PC-9 (cell line): ENCODE data around the gene ARHGAP26. TPM values are rescaled to one million over a fixed set of nuclear protein-coding genes. Genes with fewer than 3 reads are reported as not detected.
A peak's percentile ranks its signal among the peaks of the same experiment; 100 is the strongest.

Experiments used
- BruUV-seq: library from RNA; stranded (reverse); fragments of 400-500 nt; replicated peaks from 2 replicates; lab custom pipeline; 2021; lab: Mats Ljungman, UMichigan
- CTCF ChIA-PET: fragments of 300-600 bp; sonication (Branson Sonifier 250); formaldehyde crosslinking; loops from one replicate; lab custom pipeline; 2022; ENCODE audit warnings: antibody characterized with exemption; lab: Charles Lee
- POLR2A ChIA-PET: fragments of 300-600 bp; sonication (Branson Sonifier 250); formaldehyde crosslinking; loops from one replicate; lab custom pipeline; 2022; ENCODE audit warnings: antibody characterized with exemption; ENCODE audit not compliant: unreplicated experiment; lab: Charles Lee
- DNase-seq, 2 experiments: peaks; one replicate each; pipeline versions ENCODE4 v3.0.0 to v3.0.0-alpha.2; 2015 to 2022; ENCODE audit warnings: mixed read lengths in 1 of 2
- H2AFZ ChIP-seq: fragments of 200-600 bp; sonication (generic); 2 replicates; pipeline ENCODE4 v1.8.1; 2017; ENCODE audit warnings: antibody characterized with exemption
- H3F3A ChIP-seq: fragments of 200-600 bp; sonication (generic); 2 replicates; pipeline ENCODE4 v1.8.1; 2017; ENCODE audit warnings: antibody characterized with exemption, mild to moderate bottlenecking, low read depth; ENCODE audit not compliant: insufficient read depth
- H3K27ac ChIP-seq: fragments of 200-600 bp; sonication (generic); 2 replicates; pipeline ENCODE4 v1.6.1; 2016; ENCODE audit warnings: mixed run types
- H3K27me3 ChIP-seq: fragments of 200-600 bp; sonication (generic); 2 replicates; pipeline ENCODE4 v1.6.1; 2016; ENCODE audit warnings: low read depth, mixed run types; ENCODE audit not compliant: insufficient read depth
- H3K36me3 ChIP-seq: fragments of 200-600 bp; sonication (generic); 2 replicates; pipeline ENCODE4 v1.6.1; 2016; ENCODE audit warnings: low read depth, mixed run types
- H3K4me1 ChIP-seq: fragments of 200-600 bp; sonication (generic); replicated peaks from 2 replicates; pipeline ENCODE4 v1.6.1; 2016; ENCODE audit warnings: mixed run types; ENCODE audit not compliant: insufficient read depth
- H3K4me2 ChIP-seq: fragments of 200-600 bp; sonication (generic); 2 replicates; pipeline ENCODE4 v1.6.1; 2017; ENCODE audit warnings: mixed run types
- H3K4me3 ChIP-seq: fragments of 200-600 bp; sonication (generic); 2 replicates; pipeline ENCODE4 v1.6.1; 2016; ENCODE audit warnings: mixed run types
- H3K79me2 ChIP-seq: fragments of 200-600 bp; sonication (generic); 2 replicates; pipeline ENCODE4 v1.6.1; 2017; ENCODE audit warnings: low read depth, mixed run types
- H3K9me2 ChIP-seq: fragments of 200-600 bp; sonication (generic); 2 replicates; pipeline ENCODE4 v1.8.1; 2017; ENCODE audit warnings: mild to moderate bottlenecking; ENCODE audit not compliant: insufficient read depth
- H3K9me3 ChIP-seq: fragments of 200-600 bp; sonication (generic); 2 replicates; pipeline ENCODE4 v1.8.1; 2016; ENCODE audit warnings: low read depth; ENCODE audit not compliant: insufficient read depth
- H4K20me1 ChIP-seq: fragments of 200-600 bp; sonication (generic); 2 replicates; pipeline ENCODE4 v1.8.1; 2017; ENCODE audit not compliant: insufficient read depth
- EZH2 ChIP-seq: fragments of 200-600 bp; sonication (generic); IDR thresholded peaks from 2 replicates; pipeline ENCODE4 v1.8.0; 2017; ENCODE audit warnings: antibody characterized with exemption, low read depth
- intact Hi-C: fragments of 100-400 bp; cut with micrococcal nuclease; formaldehyde crosslinking; loops from one replicate; pipeline ENCODE4 v1.10.0; 2022; ENCODE audit not compliant: unreplicated experiment
- total RNA-seq: library from RNA; stranded (reverse); gene quantifications from 2 replicates; pipeline ENCODE4 v1.2.3, GENCODE V29; 2021
- TF ChIP-seq, protein P1 (sequence below): fragments of 200-600 bp; sonication (generic); conservative IDR thresholded peaks from 2 replicates; pipeline ENCODE4 v1.6.1; 2017; ENCODE audit warnings: mixed run types, antibody characterized with exemption, mild to moderate bottlenecking, moderate library complexity

ARHGAP26 gene
- total RNA-seq, 1 experiment from 2014 or later = 29.7 TPM

DNA sequence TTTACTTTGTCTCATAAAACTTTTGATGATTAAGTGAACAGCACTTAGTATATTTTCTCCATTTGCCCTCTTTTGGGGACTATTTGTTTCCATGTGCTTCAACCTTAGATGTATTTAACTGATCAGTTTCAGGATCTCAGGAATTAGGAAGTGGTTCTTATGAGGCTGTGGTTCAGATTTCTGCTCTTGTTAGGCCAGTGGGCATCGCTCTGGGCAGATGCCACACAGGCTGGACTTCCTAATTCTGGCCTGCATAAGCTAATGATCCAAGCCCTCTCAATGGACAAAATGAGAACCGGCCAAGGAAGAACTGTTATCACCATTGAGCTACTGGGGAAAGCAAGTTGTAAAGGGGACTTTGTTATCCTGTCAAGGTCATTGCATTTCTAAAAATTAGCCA lies 6.9 kb downstream of the ARHGAP26 start:
- Histone ChIP-seq H3F3A (no peaks in the 10 kb centered on the region; the same call in none of the 2 replicates), H3K4me1 (peaks cover 21% of the 10 kb centered on the region), H3K79me2 (peaks cover 87% of the 10 kb centered on the region), H3K27ac (no peak overlapping the region), H3K36me3 (no peaks in the 10 kb centered on the region), H3K27me3 (no peaks in the 10 kb centered on the region), H4K20me1 (peaks cover 2% of the 10 kb centered on the region; the same call in 1 of the 2 replicates), H2AFZ (no peak overlapping the region), H3K9me2 (no peaks in the 10 kb centered on the region), H3K9me3 (no peaks in the 10 kb centered on the region), H3K4me3 (no peak overlapping the region), H3K4me2 (no peak overlapping the region)
- intact Hi-C loops = no loop called here
- BruUV-seq = no TSS peak
- POLR2A ChIA-PET = no interaction called here
- no peak for DNase-seq
- TF ChIP-seq EZH2 = no peak
- TF ChIP-seq, protein P1, sequence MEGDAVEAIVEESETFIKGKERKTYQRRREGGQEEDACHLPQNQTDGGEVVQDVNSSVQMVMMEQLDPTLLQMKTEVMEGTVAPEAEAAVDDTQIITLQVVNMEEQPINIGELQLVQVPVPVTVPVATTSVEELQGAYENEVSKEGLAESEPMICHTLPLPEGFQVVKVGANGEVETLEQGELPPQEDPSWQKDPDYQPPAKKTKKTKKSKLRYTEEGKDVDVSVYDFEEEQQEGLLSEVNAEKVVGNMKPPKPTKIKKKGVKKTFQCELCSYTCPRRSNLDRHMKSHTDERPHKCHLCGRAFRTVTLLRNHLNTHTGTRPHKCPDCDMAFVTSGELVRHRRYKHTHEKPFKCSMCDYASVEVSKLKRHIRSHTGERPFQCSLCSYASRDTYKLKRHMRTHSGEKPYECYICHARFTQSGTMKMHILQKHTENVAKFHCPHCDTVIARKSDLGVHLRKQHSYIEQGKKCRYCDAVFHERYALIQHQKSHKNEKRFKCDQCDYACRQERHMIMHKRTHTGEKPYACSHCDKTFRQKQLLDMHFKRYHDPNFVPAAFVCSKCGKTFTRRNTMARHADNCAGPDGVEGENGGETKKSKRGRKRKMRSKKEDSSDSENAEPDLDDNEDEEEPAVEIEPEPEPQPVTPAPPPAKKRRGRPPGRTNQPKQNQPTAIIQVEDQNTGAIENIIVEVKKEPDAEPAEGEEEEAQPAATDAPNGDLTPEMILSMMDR = no peak
- CTCF ChIA-PET = interaction anchor here (0.6 kb wide), 1 partner anchor 59 kb away, joined by 5 read pairs; no protein-coding TSS in a partner anchor

DNA sequence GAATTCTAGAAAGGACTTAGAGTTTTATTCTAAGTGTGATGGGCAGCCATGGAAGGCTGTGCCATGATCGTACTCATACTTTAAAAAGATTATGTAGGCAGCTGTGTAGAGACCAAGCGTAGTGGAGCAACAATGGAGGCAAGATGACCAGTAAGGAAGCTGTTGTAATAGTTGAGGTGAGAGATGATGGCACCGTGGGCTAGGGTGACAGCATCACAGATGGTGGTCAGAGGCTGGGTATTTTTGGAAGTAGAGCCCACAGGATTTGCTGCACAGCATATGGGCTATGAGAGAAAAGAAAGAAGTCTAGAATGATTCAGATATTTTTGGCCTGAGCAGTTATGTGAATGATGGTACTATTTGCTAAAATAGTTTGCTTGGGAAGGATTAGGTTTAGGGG lies 7.7 kb downstream of the ARHGAP26 start:
- H3K4me2 ChIP-seq = no peak overlapping the region
- POLR2A ChIA-PET = no interaction called here
- no peaks in the 10 kb centered on the region for H3K27me3 ChIP-seq
- no peaks in the 10 kb centered on the region; the same call in 1 of the 2 replicates for H4K20me1 ChIP-seq
- intact Hi-C loops = no loop called here
- H3K9me2 ChIP-seq = no peaks in the 10 kb centered on the region
- H2AFZ ChIP-seq = no peak overlapping the region
- BruUV-seq = no TSS peak
- TF ChIP-seq EZH2 = no peak
- TF ChIP-seq, protein P1 = no peak
- peaks cover 13% of the 10 kb centered on the region for H3K4me1 ChIP-seq
- no peaks in the 10 kb centered on the region for H3K36me3 ChIP-seq
- H3K4me3 ChIP-seq = no peak overlapping the region
- DNase-seq = no peak
- H3K79me2 ChIP-seq = peaks cover 82% of the 10 kb centered on the region
- H3K27ac ChIP-seq = no peak overlapping the region
- H3K9me3 ChIP-seq = no peaks in the 10 kb centered on the region
- CTCF ChIA-PET = no interaction called here
- no peaks in the 10 kb centered on the region; the same call in none of the 2 replicates for H3F3A ChIP-seq

DNA sequence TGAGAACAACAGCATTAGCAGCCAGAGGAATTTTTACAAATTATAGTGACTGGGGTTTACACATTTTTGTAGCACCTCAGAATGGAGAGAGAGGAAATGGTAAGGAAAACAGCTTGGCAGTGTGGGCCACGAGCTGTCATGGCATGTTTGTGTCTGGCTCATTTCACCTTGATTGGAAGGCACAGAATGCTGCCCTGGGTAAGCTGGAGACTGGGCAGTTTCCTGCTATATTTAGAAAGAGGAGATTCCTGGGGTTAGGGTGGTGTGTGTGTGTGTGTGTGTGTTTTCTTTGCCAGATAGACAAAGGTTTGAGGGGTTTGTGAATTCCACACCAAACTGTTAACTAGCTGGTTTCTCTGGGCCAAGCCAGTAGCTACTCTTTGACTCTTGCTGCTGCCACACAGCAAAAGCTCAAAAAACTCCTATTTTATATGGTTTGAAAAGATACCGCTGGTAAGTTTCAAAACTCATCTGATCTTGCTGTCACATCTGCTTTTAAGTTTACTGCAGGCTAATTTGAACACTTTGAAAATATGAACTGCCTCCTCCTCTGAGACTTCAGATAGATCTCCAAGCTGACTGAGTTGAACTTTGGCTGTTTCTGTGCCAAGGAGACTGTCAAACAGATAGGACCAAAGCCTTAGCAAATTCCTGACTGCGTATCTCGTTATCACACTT lies 9.1 kb downstream of the ARHGAP26 start:
- peaks cover 6% of the 10 kb centered on the region; the same call in 1 of the 2 replicates for H3K4me1 ChIP-seq
- no TSS peak for BruUV-seq
- no peaks in the 10 kb centered on the region for H4K20me1 ChIP-seq
- no peaks in the 10 kb centered on the region for H3K9me3 ChIP-seq
- intact Hi-C loops = no loop called here
- H2AFZ ChIP-seq = no peak overlapping the region
- no peaks in the 10 kb centered on the region for H3K9me2 ChIP-seq
- H3K79me2 ChIP-seq = peaks cover 67% of the 10 kb centered on the region
- no peaks in the 10 kb centered on the region; the same call in none of the 2 replicates for H3F3A ChIP-seq
- H3K4me3 ChIP-seq = no peak overlapping the region
- no peaks in the 10 kb centered on the region for H3K36me3 ChIP-seq
- H3K4me2 ChIP-seq = 0 out of 2 replicates have a peak overlapping the region, but pooled peaks have one; percentile 10
- H3K27me3 ChIP-seq = no peaks in the 10 kb centered on the region
- H3K27ac ChIP-seq = no peak overlapping the region
- ChIA-PET POLR2A (interaction anchor here (0.6 to 0.7 kb wide), 2 partner anchors 21 to 26 kb away, joined by 3 to 4 read pairs; no protein-coding TSS in a partner anchor), CTCF (interaction anchor here (1.2 kb wide), 1 partner anchor 88 kb away, joined by 3 read pairs; no protein-coding TSS in a partner anchor)
- DNase-seq = peak in 1 of 2 experiments; percentile 3
- TF ChIP-seq EZH2 = no peak
- TF ChIP-seq, protein P1 = no peak
